ENCODE data around the gene TXN2. TPM values are rescaled to one million over a fixed set of nuclear protein-coding genes. Genes with fewer than 3 reads are reported as not detected.
"Not testable (repeated sequence)": the region's sequence is repeated elsewhere in the genome, so short reads cannot be mapped to it uniquely, and the experiment has no call there.

The TXN2 gene
- total RNA-seq, 1 donor from 2014 or later = 21.2 TPM

- no peak for DNase-seq (ENCODE audit: low read depth in 2 of 2)
Observed at GRCh38 chr22:36431977-36432376, 49.5 kb downstream of the TXN2 start.

- DNase-seq (ENCODE audit: low read depth in 2 of 2) = peak; percentile 59 to 82
Observed at GRCh38 chr22:36430863-36431262, 50.6 kb downstream of the TXN2 start.

- not testable (repeated sequence) for DNase-seq (ENCODE audit: low read depth in 2 of 2)
Observed at GRCh38 chr22:36427952-36428351, 53.5 kb downstream of the TXN2 start.

DNA sequence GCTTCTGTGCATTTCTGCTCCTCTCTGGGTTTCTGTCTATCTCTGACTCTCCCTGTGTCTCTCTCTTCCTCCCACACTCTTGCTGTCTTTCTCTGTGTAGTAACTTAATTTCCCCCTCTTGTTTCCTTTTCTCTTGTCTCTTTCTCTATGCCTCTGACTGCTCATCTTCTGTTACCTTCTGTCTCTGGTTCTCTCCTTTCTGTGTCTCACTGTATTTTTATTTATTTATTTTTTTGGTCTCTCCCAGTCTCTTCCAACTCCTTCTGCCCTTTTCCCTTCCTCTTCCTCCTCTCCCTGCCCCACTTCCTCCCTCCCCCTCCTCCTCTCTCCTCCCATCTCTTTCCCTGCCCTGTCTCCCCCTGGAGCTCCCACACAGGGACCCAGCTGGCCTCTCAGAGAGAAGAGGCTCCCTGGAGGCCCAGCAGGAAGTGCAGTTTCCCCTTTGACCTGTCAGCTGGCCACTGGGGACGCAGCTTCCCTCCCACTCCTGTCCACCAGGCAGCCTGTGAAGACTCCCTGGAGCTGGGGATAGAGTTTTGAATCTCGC is 55.4 kb downstream of the TXN2 start:
- DNase-seq (ENCODE audit: low read depth in 2 of 2) = peak; percentile 48 to 50

DNA sequence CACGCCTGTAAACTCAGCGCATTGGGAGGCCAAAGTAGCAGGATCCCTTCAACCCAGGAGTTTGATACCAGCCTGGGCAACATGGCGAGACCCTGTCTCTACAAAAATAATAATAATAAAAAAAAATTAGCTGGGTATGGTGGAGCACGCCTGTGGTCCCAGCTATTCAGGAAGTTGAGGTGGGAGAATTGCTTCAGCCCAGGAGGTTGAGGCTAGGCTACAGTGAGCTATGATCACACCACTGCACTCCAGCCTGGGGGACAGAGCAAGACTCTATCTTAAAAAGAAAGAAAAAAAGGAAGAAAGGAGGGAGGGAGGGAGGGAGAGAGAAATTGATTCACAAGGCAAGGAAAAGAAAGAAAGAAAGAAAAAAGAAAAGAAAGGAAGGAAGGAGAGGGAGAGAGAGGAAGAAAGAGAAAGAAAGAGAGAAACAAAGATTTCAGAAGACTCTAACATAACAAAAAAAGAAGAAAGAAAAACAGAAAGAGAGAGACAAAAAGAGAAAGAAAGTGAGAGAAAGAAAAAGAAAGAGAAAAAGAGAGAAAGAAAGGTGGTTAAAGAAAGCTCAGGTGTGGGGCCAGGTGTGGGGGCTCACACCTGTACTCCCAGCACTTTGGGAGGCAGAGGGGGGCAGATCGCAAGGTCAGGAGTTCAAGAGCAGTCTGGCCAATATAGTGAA is 56.4 kb downstream of the TXN2 start:
- no peak for DNase-seq (ENCODE audit: low read depth in 2 of 2)

GRCh38 chr22:36424466-36424865 is 57.0 kb downstream of the TXN2 start:
- not testable (repeated sequence) for DNase-seq (ENCODE audit: low read depth in 2 of 2)

DNA sequence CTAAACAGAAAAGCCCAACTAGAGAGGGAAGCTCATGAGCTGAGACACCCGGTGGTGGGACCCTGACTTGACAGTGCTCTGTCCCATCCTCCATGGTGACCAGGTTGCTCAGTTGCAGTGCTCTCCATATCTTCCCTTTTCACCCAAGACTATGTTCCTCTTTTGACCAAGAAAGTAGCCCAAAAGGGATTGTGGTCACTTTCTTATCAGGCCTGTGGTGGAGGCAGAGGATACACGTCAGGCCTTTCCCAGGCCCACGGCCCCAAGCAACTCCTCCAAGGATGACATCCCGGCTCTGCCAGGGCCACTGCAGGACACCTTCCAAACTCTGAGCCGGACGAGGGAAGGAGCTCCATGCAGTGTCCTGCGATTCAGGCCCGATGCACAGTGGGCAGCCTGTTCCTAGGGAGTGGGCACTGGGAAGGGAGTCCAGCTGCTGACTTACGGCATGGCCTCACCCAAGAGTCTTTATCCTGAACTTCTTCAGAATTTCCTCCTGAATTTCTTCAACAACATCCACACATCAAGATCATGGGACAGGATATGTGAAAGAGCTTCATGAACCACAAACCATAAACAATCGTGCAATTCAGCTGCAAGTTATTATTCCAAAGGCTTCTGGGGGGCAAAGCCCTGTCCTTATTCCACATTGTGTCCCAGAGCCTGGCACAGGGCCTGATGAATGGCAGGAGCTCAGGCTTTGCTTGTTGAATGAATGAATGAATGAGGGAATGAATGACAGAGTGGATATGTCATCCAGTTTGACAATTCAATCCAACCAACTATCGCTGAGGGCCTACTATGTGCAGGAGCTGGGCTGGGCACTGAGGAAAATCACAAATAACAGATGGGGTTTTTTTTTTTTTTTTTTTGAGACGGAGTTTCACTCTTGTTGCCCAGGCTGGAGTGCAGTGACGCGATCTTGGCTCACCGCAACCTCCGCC is 57.7 kb downstream of the TXN2 start:
- no peak for DNase-seq (ENCODE audit: low read depth in 2 of 2)

- DNase-seq (ENCODE audit: low read depth in 2 of 2) = no peak
Observed at GRCh38 chr22:36422287-36423014, 59.0 kb downstream of the TXN2 start.

DNA sequence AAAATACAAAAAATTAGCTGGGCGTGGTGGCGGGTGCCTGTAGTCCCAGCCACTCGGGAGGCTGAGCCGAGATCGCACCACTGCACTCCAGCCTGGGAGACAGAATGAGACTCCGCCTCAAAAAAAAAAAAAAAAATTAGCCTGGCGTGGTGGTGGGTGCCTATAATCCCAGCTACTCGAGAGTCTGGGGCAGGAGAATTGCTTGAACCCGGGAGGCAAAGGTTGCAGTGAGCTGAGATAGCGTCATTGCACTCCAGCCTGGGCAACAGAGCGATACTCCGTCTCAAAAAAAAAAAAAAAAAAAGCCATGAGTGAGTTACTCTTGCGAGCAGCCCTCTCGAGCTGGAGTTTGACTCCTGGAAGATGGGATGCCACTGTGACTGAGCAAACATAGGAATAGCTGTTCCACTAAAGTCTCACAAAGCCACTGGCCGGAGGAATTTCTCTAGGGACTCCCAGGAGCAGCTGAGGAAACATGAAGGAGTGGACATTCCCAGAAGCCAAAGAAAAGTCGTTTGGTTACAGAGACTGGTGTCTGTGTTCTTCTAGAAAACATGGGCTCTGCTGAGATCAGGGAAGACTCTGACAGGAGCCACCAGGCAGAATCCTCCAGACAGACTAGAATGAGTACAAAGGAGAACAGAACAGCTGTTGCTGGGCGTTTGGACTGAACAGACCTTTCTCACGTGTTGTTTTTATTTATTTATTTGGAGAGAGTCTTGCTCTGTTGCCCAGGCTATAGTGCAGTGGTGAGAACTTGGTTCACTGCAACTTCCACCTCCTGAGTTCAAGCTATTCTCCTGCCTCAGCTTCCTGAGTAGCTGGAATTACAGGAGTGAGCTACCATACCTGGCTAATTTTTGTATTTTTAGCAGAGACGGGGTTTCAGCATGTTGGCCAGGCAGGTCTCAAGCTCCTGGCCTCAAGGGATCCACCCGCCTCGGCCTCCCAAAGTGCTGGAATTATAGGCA is 61.2 kb downstream of the TXN2 start:
- DNase-seq (ENCODE audit: low read depth in 2 of 2) = no peak

- peak in 1 of 2 donors; percentile 36 for DNase-seq (ENCODE audit: low read depth in 2 of 2)
Observed at GRCh38 chr22:36419177-36419911, 62.1 kb downstream of the TXN2 start.

DNA sequence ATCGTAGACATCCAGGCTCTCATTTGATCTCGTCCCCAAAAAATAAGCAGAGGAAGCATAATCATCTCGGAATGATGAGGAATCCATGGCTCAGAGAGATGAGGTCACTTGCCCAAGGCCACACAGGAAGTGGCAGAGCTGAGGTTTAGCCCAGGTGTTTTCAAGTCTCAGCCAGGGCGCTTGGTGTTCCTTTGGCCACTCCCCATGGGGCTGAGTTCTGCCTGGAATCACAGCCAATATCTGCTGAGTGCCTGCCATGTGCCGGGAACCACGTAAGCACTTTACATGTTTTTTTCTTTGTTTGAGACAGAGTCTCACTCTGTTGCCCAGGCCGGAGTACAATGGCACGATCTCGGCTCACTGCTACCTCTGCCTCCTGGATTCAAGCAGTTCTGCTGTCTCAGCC is 64.2 kb downstream of the TXN2 start:
- peak in 1 of 2 donors; percentile 55 for DNase-seq (ENCODE audit: low read depth in 2 of 2)

Other genes with a start within 250 kb of the TXN2 start
- 39.4 and 42.5 TPM in 2 replicates for gene APOL2, start 242.1 kb downstream of the TXN2 start, total RNA-seq
- gene APOL1, start 228.5 kb downstream of the TXN2 start, total RNA-seq = 5.8 and 12.2 TPM in 2 replicates
- gene MYH9, start 93.7 kb downstream of the TXN2 start, total RNA-seq = 409 and 410 TPM in 2 replicates
- 3.1 and 3.4 TPM in 2 replicates for gene FOXRED2, start 25.4 kb upstream of the TXN2 start, total RNA-seq
- 291 and 317 TPM in 2 replicates for gene EIF3D, start 47.5 kb upstream of the TXN2 start, total RNA-seq
- not detected in 2 replicates for gene CACNG2, start 222.1 kb upstream of the TXN2 start, total RNA-seq

All from lung microvascular endothelial cell (primary cell).